NB4 (cell line): Measurements from ENCODE around the gene TIRAP.

Experiments used
- CTCF ChIP-seq: IDR thresholded peaks from one replicate; pipeline ENCODE4 v1.5.1; 2012; ENCODE audit warnings: low read depth, low read length
- MAX ChIP-seq: IDR thresholded peaks from 2 replicates; pipeline ENCODE4 v1.6.1; 2011; ENCODE audit warnings: low read depth, low read length
- MYC ChIP-seq: IDR thresholded peaks from 2 replicates; pipeline ENCODE4 v1.6.1; 2011; ENCODE audit warnings: low read depth, low read length
- POLR2A ChIP-seq: IDR thresholded peaks from 2 replicates; pipeline ENCODE4 v1.6.1; 2011; ENCODE audit warnings: mild to moderate bottlenecking; ENCODE audit not compliant: insufficient read length; ENCODE audit errors: extremely low read depth

GRCh38 chr11:126265811-126266210 lies 17.1 kb upstream of the TIRAP start:
- TF ChIP-seq CTCF (no peak), POLR2A (no peak), MYC (no peak), MAX (no peak)
